K562 (cell line): ENCODE data around the gene RAE1. TPM values are rescaled to one million over a fixed set of nuclear protein-coding genes. Genes with fewer than 3 reads are reported as not detected.

Source experiments
- ATAC-seq: fragments of 200-7000 bp; cut with Tn5 transposase; 3 replicates; pipeline ENCODE4 v1.9.1; 2020; ENCODE audit warnings: moderate library complexity
- BruUV-seq: library from RNA; stranded (reverse); fragments of 400-500 nt; replicated peaks from 2 replicates; lab custom pipeline; 2021; lab: Mats Ljungman, UMichigan
- CTCF ChIA-PET: fragments of 300-600 bp; formaldehyde crosslinking; extraction: SDS; loops from one replicate; lab custom pipeline; 2021; ENCODE audit warnings: low intra/inter-chr PET ratio; lab: Yijun Ruan, JAX
- POLR2A ChIA-PET: fragments of 300-600, 350-650 bp; sonication (Branson Sonifier 250); formaldehyde crosslinking; extraction: SDS; loops from one replicate; lab custom pipeline; 2021; ENCODE audit warnings: antibody characterized with exemption, inconsistent platforms; lab: Yijun Ruan, JAX
- DNase-seq, 4 experiments: peaks; one replicate each; pipeline versions ENCODE4 v3.0.0 to v3.0.0-alpha.2; 2011 to 2018; ENCODE audit warnings: low spot score in 3 of 4, mixed read lengths in 3 of 4; ENCODE audit errors: extremely low read depth in 1 of 4
- FAIRE-seq: peaks from 2 replicates; lab custom pipeline; 2011; peaks lifted over from hg19 to GRCh38; lab: Jason Lieb, UNC
- H2AFZ ChIP-seq: 2 replicates; pipeline ENCODE4 v1.6.0; 2011; ENCODE audit warnings: low read depth, low read length, control low read depth, inconsistent platforms
- H3K27ac ChIP-seq: fragments of 200-600 bp; 3 replicates; pipeline ENCODE4 v1.8.0; 2011; ENCODE audit warnings: low read depth, mild to moderate bottlenecking, control low read depth, inconsistent platforms, low read length, moderate library complexity, mixed read lengths; ENCODE audit errors: extremely low read depth
- H3K27me3 ChIP-seq, 2 experiments: fragments of 300-600 bp in 1 of 2; 2 replicates in 1 of 2; 3 replicates in 1 of 2; pipeline versions ENCODE4 v1.6.0 to v1.8.0; 2011; ENCODE audit warnings: inconsistent platforms in 2 of 2, low read length in 2 of 2, mild to moderate bottlenecking in 1 of 2, mixed read lengths in 1 of 2, moderate library complexity in 1 of 2; ENCODE audit not compliant: control insufficient read depth in 2 of 2, insufficient read depth in 2 of 2
- H3K36me3 ChIP-seq: fragments of 300-600 bp; 3 replicates; pipeline ENCODE4 v1.8.0; 2011; ENCODE audit warnings: mild to moderate bottlenecking, low read length, inconsistent platforms; ENCODE audit not compliant: control insufficient read depth, insufficient read depth
- H3K4me1 ChIP-seq, 2 experiments: fragments of 200-600 bp in 1 of 2; replicated peaks in 1 of 2; 2 replicates in 1 of 2; 3 replicates in 1 of 2; pipeline versions ENCODE4 v1.5.1 to v1.8.0; 2011; ENCODE audit warnings: inconsistent platforms in 2 of 2, low read length in 2 of 2, mild to moderate bottlenecking in 1 of 2, mixed read lengths in 1 of 2, moderate library complexity in 1 of 2; ENCODE audit not compliant: control insufficient read depth in 2 of 2, insufficient read depth in 2 of 2
- H3K4me2 ChIP-seq: 2 replicates; pipeline ENCODE4 v1.6.1; 2011; ENCODE audit warnings: low read length, control low read depth, inconsistent platforms, mixed read lengths; ENCODE audit not compliant: insufficient read depth
- H3K4me3 ChIP-seq: fragments of 200-600 bp; sonication (generic), shearing (Covaris generic); 2 replicates; pipeline ENCODE4 v1.5.1; 2016; ENCODE audit warnings: control low read depth, inconsistent platforms
- H3K79me2 ChIP-seq: fragments of 200-600 bp; 3 replicates; pipeline ENCODE4 v1.8.0; 2011; ENCODE audit warnings: low read length, inconsistent platforms; ENCODE audit not compliant: control insufficient read depth, insufficient read depth
- H3K9ac ChIP-seq, 2 experiments: 2 replicates each; pipeline versions ENCODE4 v1.6.0 to v1.6.1; 2011; ENCODE audit warnings: low read depth in 2 of 2, low read length in 2 of 2, control low read depth in 1 of 2, inconsistent platforms in 1 of 2, mild to moderate bottlenecking in 1 of 2, mixed read lengths in 1 of 2; ENCODE audit not compliant: insufficient read depth in 1 of 2
- H3K9me1 ChIP-seq: one replicate; pipeline ENCODE4 v1.6.0; 2011; ENCODE audit warnings: inconsistent platforms, mild to moderate bottlenecking, low read length, moderate library complexity; ENCODE audit not compliant: control insufficient read depth, insufficient read depth
- H3K9me3 ChIP-seq: replicated peaks from 2 replicates; pipeline ENCODE4 v1.5.1; 2011; ENCODE audit warnings: low read depth, low read length, inconsistent platforms; ENCODE audit not compliant: control insufficient read depth, insufficient read depth
- H4K20me1 ChIP-seq: replicated peaks from 2 replicates; pipeline ENCODE4 v1.6.1; 2011; ENCODE audit warnings: low read length, inconsistent platforms, mixed read lengths; ENCODE audit not compliant: control insufficient read depth, insufficient read depth
- ETS2 ChIP-seq: IDR thresholded peaks from 2 replicates; pipeline ENCODE4 v1.6.1; 2016; ENCODE audit warnings: borderline replicate concordance, missing genetic modification characterization, mild to moderate bottlenecking, moderate library complexity, missing compliant biosample characterization; ENCODE audit not compliant: poor library complexity, severe bottlenecking
- FOXO4 ChIP-seq: fragments of 450-650 bp; formaldehyde crosslinking; IDR thresholded peaks from 2 replicates; pipeline ENCODE4 v1.4.0; 2020; ENCODE audit warnings: mild to moderate bottlenecking, moderate library complexity
- GTF2B ChIP-seq: IDR thresholded peaks from 2 replicates; pipeline ENCODE4 v1.6.1; 2011; ENCODE audit not compliant: insufficient read length; ENCODE audit errors: extremely low read depth
- HMG20A ChIP-seq: fragments of 450-650 bp; formaldehyde crosslinking; conservative IDR thresholded peaks from 2 replicates; pipeline ENCODE4 v1.4.0; 2020; ENCODE audit warnings: mild to moderate bottlenecking, mixed read lengths
- RBFOX2 ChIP-seq: fragments of 200-400 bp; formaldehyde crosslinking; IDR thresholded peaks from 2 replicates; pipeline ENCODE4 v1.6.1; 2017; ENCODE audit warnings: low read depth, mild to moderate bottlenecking, low read length, moderate library complexity
- ZNF143 ChIP-seq: sonication (generic); formaldehyde crosslinking; IDR thresholded peaks from 2 replicates; pipeline ENCODE4 v1.9.0; 2022; ENCODE audit warnings: mild to moderate bottlenecking, missing genetic modification reagents
- WGBS: fragments of 100-300 bp; shearing (Covaris generic); methylation state at CpG from one replicate; pipeline ENCODE4 v1.1.6; 2016; ENCODE audit warnings: low coverage, mixed read lengths; ENCODE audit not compliant: insufficient coverage; ENCODE audit errors: missing lambda C conversion rate; 5-methylcytosine and 5-hydroxymethylcytosine counted together
- in situ Hi-C: fragments of 300-500 bp; cut with MboI; formaldehyde crosslinking; loops from 4 replicates; pipeline ENCODE4 v1.15.0; 2018; ENCODE audit warnings: inconsistent platforms, mixed read lengths
- intact Hi-C: fragments of 100-400 bp; cut with micrococcal nuclease; formaldehyde crosslinking; loops from 2 replicates; pipeline ENCODE4 v1.14.2; 2022
- polyA plus RNA-seq, 8 experiments: library from polyadenylated mRNA; depleted of rRNA in 4 of 8; stranded (reverse) in 5 of 8; unstranded in 3 of 8; fragments of >200 nt; fragmentation: Nextera tagmentation in 2 of 8; fragmentation: Illumina TruSeq in 1 of 8; extraction: Ambion mirVana in 2 of 8; extraction: Trizol in 1 of 8; gene quantifications; 2 replicates each; pipeline versions ENCODE4 v1.2.1 to v1.2.3, GENCODE V29; 2011 to 2014; ENCODE audit warnings: inconsistent platforms in 1 of 8, missing spikeins in 1 of 8
- total RNA-seq, 7 experiments: library from RNA; depleted of rRNA in 6 of 7; stranded (reverse); fragments of >200 nt in 6 of 7; fragmentation: Illumina TruSeq in 2 of 7; extraction: Trizol in 2 of 7; gene quantifications; 2 replicates each; pipeline versions ENCODE4 v1.2.1 to v1.2.3, GENCODE V29; 2011 to 2021; ENCODE audit warnings: low replicate concordance in 1 of 7

RAE1 gene
- total and polyA plus RNA-seq, 9 of the 15 experiments (the other 6 are each of a cell fraction or from before 2014, with no cell fraction given) = 33.7 to 248 (median 77.7) TPM

- Histone ChIP-seq H4K20me1 (peaks cover 60% of the 10 kb centered on the region), H3K27me3 (no peaks in the 10 kb centered on the region), H3K4me2 (no peak overlapping the region), H3K9me1 (peaks cover 5% of the 10 kb centered on the region), H3K4me3 (no peak overlapping the region), H3K4me1 (peaks cover 14 to 64% of the 10 kb centered on the region in 2 experiments; a peak in 4 of 5 replicates), H3K27ac (no peak overlapping the region), H3K9ac (peak overlapping the region in 1 of 2 experiments; percentile 43; a peak in 2 of 4 replicates), H3K79me2 (peaks cover 97% of the 10 kb centered on the region), H2AFZ (no peak overlapping the region), H3K36me3 (peaks cover 98% of the 10 kb centered on the region)
- CTCF ChIA-PET = no interaction called here
- no peak for DNase-seq
- no peak for ATAC-seq
- no peak for FAIRE-seq
- intact Hi-C loops (no loop called here), in situ Hi-C loops (loop anchor here (25.0 kb wide), 1 partner anchor 815 kb away; no protein-coding TSS in a partner anchor)
- BruUV-seq = no TSS peak
- POLR2A ChIA-PET = interaction anchor here (0.6 to 1.8 kb wide), 2 partner anchors 52 to 73 kb away, joined by 3 to 4 read pairs; no protein-coding TSS in a partner anchor
- TF ChIP-seq RBFOX2 (0 out of 2 replicates have a peak, but pooled peaks have one; percentile 32), GTF2B (no peak), HMG20A (CRISPR knock-in tag) (no peak), ZNF143 (CRISPR knock-in tag) (no peak), FOXO4 (CRISPR knock-in tag) (no peak), ETS2 (no peak)
- TF ChIP-seq, all 486 proteins: peak for 1
- H3K9me3 ChIP-seq = no peaks in the 10 kb centered on the region
- WGBS = 85% methylated on average over 14 of the region's 16 CpGs
Observed at GRCh38 chr20:57396984-57397692, 46.1 kb downstream of the RAE1 start.
